GM19193 (cell line): Measurements from ENCODE around the gene IZUMO1R.

Experiments
- POLR2A ChIP-seq: IDR thresholded peaks from 4 replicates; pipeline ENCODE4 v1.6.1; 2011; ENCODE audit not compliant: insufficient read depth, insufficient read length; ENCODE audit errors: extremely low read depth

The IZUMO1R gene

DNA sequence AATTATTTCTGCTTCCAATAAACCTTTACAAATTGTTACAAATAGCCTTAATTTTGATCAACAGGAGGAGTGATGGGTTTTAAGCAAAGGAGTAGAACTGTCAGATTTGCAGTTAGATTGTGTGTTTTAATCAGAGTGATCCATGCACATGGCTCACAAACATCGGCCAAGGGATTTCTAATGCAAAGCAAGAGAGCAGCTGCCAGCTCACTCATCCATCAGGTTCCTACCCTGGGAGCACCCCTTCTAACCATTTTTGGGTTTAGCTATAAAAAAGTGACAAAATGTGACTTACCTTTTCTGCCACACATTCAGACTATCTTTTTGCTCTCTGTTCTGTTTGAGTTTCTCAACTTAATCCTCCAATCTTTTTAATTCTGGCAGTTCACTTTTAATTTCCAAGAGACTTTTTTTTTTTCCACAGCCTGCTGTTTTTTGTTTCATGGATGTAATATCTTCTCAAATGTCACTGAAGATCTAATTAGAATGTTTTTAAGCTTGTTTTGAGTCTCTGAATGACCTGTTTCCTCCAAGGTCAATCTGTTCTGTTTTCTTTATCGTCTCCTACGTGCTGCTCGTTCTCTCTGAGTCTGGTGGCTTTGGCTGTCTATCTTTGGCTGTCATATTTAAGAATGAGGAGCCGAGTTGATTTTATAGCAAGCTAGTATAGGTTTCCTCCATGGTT lies 6.0 kb downstream of the IZUMO1R start:
- no peak for TF ChIP-seq POLR2A

- TF ChIP-seq POLR2A = no peak
Measured at GRCh38 chr11:94312339-94312738, 8.0 kb downstream of the IZUMO1R start.

DNA sequence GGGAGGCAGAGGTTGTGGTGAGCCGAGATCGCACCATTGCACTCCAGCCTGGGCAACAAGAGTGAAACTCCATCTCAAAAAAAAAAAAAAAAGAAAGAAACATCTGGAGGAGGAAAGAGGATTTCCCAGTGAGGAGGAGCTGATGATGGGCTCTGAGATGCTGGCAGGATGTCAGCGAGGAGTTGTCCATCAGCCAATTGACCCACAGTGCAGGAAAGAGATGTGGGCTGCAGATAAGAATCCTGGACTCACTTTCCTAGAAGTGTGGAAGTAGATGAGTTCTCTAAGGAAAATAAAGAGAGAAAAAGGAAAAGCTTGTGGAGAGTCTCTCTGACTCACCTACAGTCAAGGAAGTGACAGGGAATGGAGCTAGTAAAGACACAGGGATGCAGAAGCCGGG lies 9.7 kb downstream of the IZUMO1R start:
- no peak for TF ChIP-seq POLR2A

- no peak for TF ChIP-seq POLR2A
Measured at GRCh38 chr11:94315664-94316063, 11.3 kb downstream of the IZUMO1R start.

DNA sequence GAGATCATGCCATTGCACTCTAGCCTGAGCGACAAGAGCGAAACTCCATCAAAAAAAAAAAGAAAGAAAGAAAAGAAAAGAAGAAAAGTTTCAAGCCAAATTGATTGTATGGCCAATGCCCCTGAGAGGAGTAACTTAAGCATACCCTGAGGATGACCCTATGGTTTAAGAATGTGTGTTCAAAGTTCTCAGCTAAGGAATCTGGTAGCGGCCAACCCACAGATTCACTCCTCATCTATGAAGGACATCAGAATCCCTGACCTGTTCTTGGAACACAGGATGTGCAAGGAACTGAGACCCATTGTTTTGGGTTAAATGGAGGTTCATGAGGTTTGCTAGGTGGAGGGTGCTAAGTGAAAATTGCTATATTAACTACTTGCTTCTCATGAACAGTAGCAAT lies 18.1 kb downstream of the IZUMO1R start:
- no peak for TF ChIP-seq POLR2A

- no peak for TF ChIP-seq POLR2A
Measured at GRCh38 chr11:94325681-94326080, 21.3 kb downstream of the IZUMO1R start.

DNA sequence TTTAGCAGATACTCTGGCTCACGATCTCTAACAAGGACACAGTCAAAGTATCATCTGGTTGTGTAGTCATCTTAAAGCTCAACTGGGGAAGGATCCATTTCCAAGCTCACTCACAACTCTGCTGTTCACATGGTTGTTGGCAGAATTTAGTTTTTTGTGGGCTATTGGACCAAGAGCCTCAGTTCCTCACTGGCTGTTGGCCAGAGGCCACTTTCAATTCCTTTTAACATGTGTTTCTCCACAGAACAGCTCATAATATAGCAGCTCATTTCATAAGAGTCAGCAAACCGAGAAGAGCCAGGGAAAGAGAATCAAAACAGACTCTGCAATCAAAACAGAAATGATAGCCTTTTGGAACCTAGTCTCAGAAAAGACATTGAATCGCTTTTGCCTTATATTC lies 22.6 kb downstream of the IZUMO1R start:
- TF ChIP-seq POLR2A = no peak

GRCh38 chr11:94328587-94329080 lies 24.3 kb downstream of the IZUMO1R start:
- no peak for TF ChIP-seq POLR2A

DNA sequence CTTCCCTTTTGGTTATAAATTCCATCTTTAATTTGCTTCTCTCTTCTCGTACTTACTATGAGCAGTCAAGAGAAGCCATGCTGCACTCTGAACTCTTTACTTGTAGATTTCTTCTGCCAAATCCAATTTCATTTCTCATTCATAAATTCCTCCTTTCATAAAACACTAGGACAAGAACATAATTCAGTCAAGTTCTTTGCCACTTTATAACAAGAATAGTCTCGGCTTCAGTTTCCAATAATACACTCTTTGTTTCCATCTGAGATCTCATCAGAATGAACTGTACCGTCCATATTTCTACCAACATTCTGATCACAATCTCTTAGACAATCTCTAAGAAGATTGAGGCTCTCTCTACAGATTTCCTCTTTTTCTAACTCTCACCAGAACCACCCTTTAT lies 25.1 kb downstream of the IZUMO1R start:
- TF ChIP-seq POLR2A = no peak

- no peak for TF ChIP-seq POLR2A
Measured at GRCh38 chr11:94330789-94331188, 26.4 kb downstream of the IZUMO1R start.

DNA sequence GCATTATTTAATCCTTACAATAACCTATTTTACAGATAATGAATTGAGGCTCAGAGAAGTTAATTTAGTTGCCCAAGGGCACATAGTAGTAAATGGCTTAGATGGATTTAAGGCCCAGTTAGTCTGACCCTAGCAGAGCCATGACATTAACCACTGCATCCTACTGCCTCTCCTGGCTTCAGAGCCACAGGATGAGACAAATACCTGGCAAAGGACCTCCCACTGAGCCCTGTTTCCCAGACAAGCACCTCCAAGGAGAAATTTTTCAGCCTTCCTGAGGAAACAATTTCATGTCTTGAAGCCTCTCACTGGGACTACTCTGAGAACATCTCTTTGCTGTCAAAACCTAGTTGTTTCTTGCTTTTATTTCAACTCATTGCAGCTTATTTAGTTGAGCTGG lies 28.4 kb downstream of the IZUMO1R start:
- TF ChIP-seq POLR2A = no peak

DNA sequence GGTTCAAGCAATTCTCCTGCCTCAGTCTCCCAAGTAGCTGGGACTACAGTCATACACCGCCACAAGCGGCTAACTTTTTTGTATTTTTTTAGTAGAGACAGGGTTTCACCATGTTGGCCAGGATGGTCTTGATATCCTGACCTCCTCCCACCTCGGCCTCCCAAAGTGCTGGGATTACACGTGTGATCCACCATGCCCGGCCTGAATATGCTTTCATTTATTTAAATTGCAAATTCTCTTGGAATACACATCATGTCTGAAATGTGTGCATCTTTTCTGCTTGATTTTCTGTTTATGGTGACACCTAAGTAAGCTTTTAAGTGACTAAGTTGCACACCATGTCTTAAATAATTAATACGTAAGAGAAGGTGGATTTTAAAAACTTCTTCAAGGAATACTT lies 31.7 kb downstream of the IZUMO1R start:
- TF ChIP-seq POLR2A = no peak

DNA sequence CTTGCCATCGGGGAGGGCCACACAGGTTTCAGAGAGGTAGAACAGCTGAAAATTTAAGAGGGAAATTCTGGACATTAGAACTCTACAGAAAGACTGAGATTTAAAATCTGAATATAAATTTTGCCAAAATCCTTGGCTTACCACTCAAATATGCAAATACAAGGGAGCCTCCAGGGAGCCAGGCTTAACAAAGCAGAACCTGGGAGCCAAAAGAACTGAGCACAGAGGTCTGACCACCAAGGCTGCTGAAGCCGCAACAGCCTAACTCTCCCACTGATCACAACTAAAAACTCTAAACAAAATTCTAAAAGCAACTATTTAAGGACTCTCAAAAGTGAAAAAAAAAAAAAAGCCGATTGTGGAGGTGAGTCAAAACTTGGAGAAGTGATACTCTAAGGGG lies 34.3 kb downstream of the IZUMO1R start:
- no peak for TF ChIP-seq POLR2A

- TF ChIP-seq POLR2A = no peak
Measured at GRCh38 chr11:94342250-94342649, 37.9 kb downstream of the IZUMO1R start.

GRCh38 chr11:94343495-94343894 lies 39.1 kb downstream of the IZUMO1R start:
- TF ChIP-seq POLR2A = no peak
